PFSK-1 (cell line): ENCODE measurements around the gene GOLPH3.

ENCODE experiments used
- FOXP2 ChIP-seq: optimal IDR thresholded peaks from 2 replicates; pipeline ENCODE3; 2011; ENCODE audit warnings: borderline replicate concordance, control low read depth, inconsistent platforms; ENCODE audit not compliant: insufficient read depth; ENCODE audit errors: extremely low read length, extremely low read depth
- POLR2AphosphoS5 ChIP-seq: IDR thresholded peaks from 2 replicates; pipeline ENCODE4 v1.6.1; 2012; ENCODE audit warnings: low read depth, mild to moderate bottlenecking, control low read depth, low read length, moderate library complexity
- REST ChIP-seq, 2 experiments: IDR thresholded peaks; 2 replicates each; pipeline versions ENCODE4 v1.6.1 to v1.8.0; 2011 to 2012; ENCODE audit warnings: low read depth in 2 of 2, low read length in 2 of 2, control low read depth in 1 of 2, inconsistent platforms in 1 of 2, mild to moderate bottlenecking in 1 of 2, moderate library complexity in 1 of 2; ENCODE audit not compliant: insufficient read depth in 1 of 2
- TAF1 ChIP-seq: IDR thresholded peaks from 2 replicates; pipeline ENCODE4 v1.6.1; 2012; ENCODE audit warnings: low read length, control low read depth, borderline replicate concordance; ENCODE audit not compliant: insufficient read depth

GRCh38 chr5:32115985-32116384 is 58.1 kb downstream of the GOLPH3 start:
- no peak for TF ChIP-seq TAF1
- no peak for TF ChIP-seq POLR2AphosphoS5
- TF ChIP-seq REST (IDR thresholded peaks at IDR 0.05; ENCODE audit: insufficient read depth in 1 of 2, low read depth in 2 of 2, low read length in 2 of 2) = no peak
- TF ChIP-seq FOXP2 = no peak
